Mesenchymal stem cell (in vitro differentiated cells and primary cell): Measurements from ENCODE around the gene S100A7A.

Source experiments
- DNase-seq: peaks from one replicate; pipeline ENCODE4 v3.0.0-alpha.2; 2013
- H2AFZ ChIP-seq: one replicate; pipeline ENCODE4 v1.6.1; 2013; ENCODE audit warnings: low read depth, mild to moderate bottlenecking, control low read depth, inconsistent platforms, low read length, moderate library complexity
- H2AK5ac ChIP-seq: 2 replicates; pipeline ENCODE4 v1.6.1; 2013; ENCODE audit warnings: low read length, moderate library complexity, mild to moderate bottlenecking, inconsistent platforms; ENCODE audit not compliant: severe bottlenecking
- H2BK120ac ChIP-seq: one replicate; pipeline ENCODE4 v1.6.1; 2013; ENCODE audit warnings: low read depth, mild to moderate bottlenecking, inconsistent platforms, low read length, moderate library complexity
- H2BK12ac ChIP-seq, 2 experiments: one replicate each; pipeline ENCODE4 v1.6.1; 2013; ENCODE audit warnings: inconsistent platforms in 2 of 2, low read length in 2 of 2, mild to moderate bottlenecking in 2 of 2, moderate library complexity in 2 of 2, control low read depth in 1 of 2
- H2BK15ac ChIP-seq: one replicate; pipeline ENCODE4 v1.6.1; 2013; ENCODE audit warnings: mild to moderate bottlenecking, low read depth, inconsistent platforms; ENCODE audit not compliant: poor library complexity, severe bottlenecking
- H2BK5ac ChIP-seq: 2 replicates; pipeline ENCODE4 v1.6.1; 2013; ENCODE audit warnings: low read depth, mild to moderate bottlenecking, low read length, control low read depth, inconsistent platforms; ENCODE audit not compliant: poor library complexity, severe bottlenecking
- H3K14ac ChIP-seq, 2 experiments: one replicate each; pipeline ENCODE4 v1.6.1; 2013; ENCODE audit warnings: inconsistent platforms in 2 of 2, low read length in 2 of 2, control low read depth in 1 of 2, mild to moderate bottlenecking in 1 of 2, moderate library complexity in 1 of 2
- H3K18ac ChIP-seq, 2 experiments: one replicate each; pipeline ENCODE4 v1.6.1; 2013; ENCODE audit warnings: inconsistent platforms in 2 of 2, low read length in 2 of 2, control low read depth in 1 of 2, low read depth in 1 of 2, mild to moderate bottlenecking in 1 of 2
- H3K23ac ChIP-seq, 2 experiments: one replicate each; pipeline ENCODE4 v1.6.1; 2013; ENCODE audit warnings: inconsistent platforms in 2 of 2, low read length in 2 of 2, mild to moderate bottlenecking in 2 of 2, moderate library complexity in 2 of 2, control low read depth in 1 of 2
- H3K27ac ChIP-seq: 2 replicates; pipeline ENCODE4 v1.5.1; 2013; ENCODE audit warnings: mild to moderate bottlenecking, moderate library complexity, low read length, control low read depth, inconsistent platforms; ENCODE audit not compliant: poor library complexity, severe bottlenecking
- H3K27me3 ChIP-seq, 2 experiments: 2 replicates each; pipeline versions ENCODE4 v1.6.1 to v1.7.0; 2013; ENCODE audit warnings: low read length in 2 of 2, mild to moderate bottlenecking in 2 of 2, moderate library complexity in 2 of 2, control low read depth in 1 of 2, inconsistent platforms in 1 of 2; ENCODE audit not compliant: control insufficient read depth in 1 of 2, insufficient read depth in 1 of 2
- H3K36me3 ChIP-seq, 2 experiments: 2 replicates each; pipeline versions ENCODE4 v1.6.1 to v1.7.0; 2013; ENCODE audit warnings: low read length in 2 of 2, control low read depth in 1 of 2, inconsistent platforms in 1 of 2, low read depth in 1 of 2, mild to moderate bottlenecking in 1 of 2; ENCODE audit not compliant: insufficient read depth in 2 of 2, control insufficient read depth in 1 of 2
- H3K4ac ChIP-seq, 2 experiments: one replicate each; pipeline ENCODE4 v1.6.1; 2013; ENCODE audit warnings: inconsistent platforms in 2 of 2, low read length in 2 of 2, mild to moderate bottlenecking in 2 of 2, moderate library complexity in 2 of 2, control low read depth in 1 of 2, low read depth in 1 of 2
- H3K4me1 ChIP-seq: 2 replicates; pipeline ENCODE4 v1.6.1; 2013; ENCODE audit warnings: low read depth, low read length, control low read depth; ENCODE audit not compliant: control insufficient read depth, insufficient read depth
- H3K4me2 ChIP-seq: 2 replicates; pipeline ENCODE4 v1.6.1; 2013; ENCODE audit warnings: low read length, mild to moderate bottlenecking, inconsistent platforms; ENCODE audit not compliant: poor library complexity, severe bottlenecking
- H3K4me3 ChIP-seq, 2 experiments: 2 replicates each; pipeline versions ENCODE4 v1.5.1 to v1.7.0; 2013; ENCODE audit warnings: low read length in 2 of 2, mild to moderate bottlenecking in 2 of 2, control low read depth in 1 of 2, low read depth in 1 of 2; ENCODE audit not compliant: insufficient read depth in 1 of 2
- H3K79me1 ChIP-seq: replicated peaks from 2 replicates; pipeline ENCODE4 v1.6.1; 2013; ENCODE audit warnings: mild to moderate bottlenecking, control low read depth, low read length, inconsistent platforms; ENCODE audit not compliant: poor library complexity, severe bottlenecking
- H3K9ac ChIP-seq: 2 replicates; pipeline ENCODE4 v1.7.0; 2013; ENCODE audit warnings: mild to moderate bottlenecking, low read length, moderate library complexity
- H3K9me3 ChIP-seq: 2 replicates; pipeline ENCODE4 v1.7.0; 2013; ENCODE audit warnings: mild to moderate bottlenecking, low read length; ENCODE audit not compliant: control insufficient read depth
- H4K8ac ChIP-seq: one replicate; pipeline ENCODE4 v1.6.1; 2013; ENCODE audit warnings: inconsistent platforms, mild to moderate bottlenecking, low read length, moderate library complexity
- H4K91ac ChIP-seq: one replicate; pipeline ENCODE4 v1.6.1; 2013; ENCODE audit warnings: mild to moderate bottlenecking, low read length, inconsistent platforms
- WGBS: methylation state at CpG from one replicate; pipeline ENCODE4 v1.1.7; 2013; ENCODE audit warnings: mixed read lengths; 5-methylcytosine and 5-hydroxymethylcytosine counted together

The S100A7A gene

DNA sequence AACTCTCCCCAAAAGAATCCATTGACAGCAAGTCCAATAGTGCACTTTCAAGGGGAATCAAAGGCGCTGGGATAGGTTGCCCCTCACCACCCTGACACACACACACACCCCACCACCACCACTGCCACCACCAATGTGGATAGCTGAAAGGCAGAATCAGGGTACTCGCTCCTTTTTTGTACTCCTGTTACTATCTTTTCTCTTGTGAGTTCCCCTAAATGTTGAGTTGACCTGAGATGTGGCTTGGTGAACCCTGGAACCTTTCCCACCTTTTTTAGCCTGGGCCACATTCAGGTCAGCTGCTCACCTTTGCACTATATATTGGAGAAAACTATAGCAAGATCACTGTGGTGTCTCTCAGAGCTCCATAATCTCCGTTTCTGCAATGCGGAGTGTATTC is 29.3 kb upstream of the S100A7A start:
- H3K14ac ChIP-seq = no peak overlapping the region
- no peak overlapping the region for H2AK5ac ChIP-seq
- no peak overlapping the region for H2BK12ac ChIP-seq
- H2BK5ac ChIP-seq = no peak overlapping the region
- H3K36me3 ChIP-seq = no peaks in the 10 kb centered on the region
- no peak overlapping the region for H2BK120ac ChIP-seq
- H3K79me1 ChIP-seq = no peaks in the 10 kb centered on the region
- H3K18ac ChIP-seq = no peak overlapping the region
- H2BK15ac ChIP-seq = no peak overlapping the region
- no peak overlapping the region for H3K4me2 ChIP-seq
- no peak overlapping the region for H3K9ac ChIP-seq
- peaks cover 7% of the 10 kb centered on the region for H3K9me3 ChIP-seq
- H3K4ac ChIP-seq = no peak overlapping the region
- H4K91ac ChIP-seq = no peak overlapping the region
- DNase-seq = no peak
- no peak overlapping the region for H3K27ac ChIP-seq
- H3K4me3 ChIP-seq = no peak overlapping the region
- WGBS = 64% methylated on average over 4 of the region's 4 CpGs
- H2AFZ ChIP-seq = no peak overlapping the region
- H3K27me3 ChIP-seq = peaks cover 4 to 70% of the 10 kb centered on the region in 2 experiments
- H3K4me1 ChIP-seq = no peaks in the 10 kb centered on the region
- H4K8ac ChIP-seq = no peak overlapping the region
- no peak overlapping the region for H3K23ac ChIP-seq

DNA sequence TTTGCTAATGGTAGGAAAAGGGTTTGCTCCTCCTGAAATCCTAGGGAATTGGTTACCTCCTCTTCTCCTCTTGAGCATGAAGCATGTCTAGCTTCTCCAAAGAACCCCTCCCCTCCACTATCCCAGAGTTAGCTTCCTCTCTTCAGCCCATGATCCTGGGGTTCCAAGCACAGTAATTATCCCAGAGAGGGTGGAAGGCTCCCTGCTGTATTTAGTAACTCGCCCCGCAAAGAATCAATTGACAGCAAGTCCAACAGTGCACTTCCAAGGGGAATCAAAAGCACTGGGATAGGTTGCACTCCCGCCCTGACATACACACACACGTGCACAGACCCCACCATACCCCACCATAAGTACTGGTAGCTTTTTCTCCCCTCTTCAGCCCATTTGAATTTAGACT is 28.5 kb upstream of the S100A7A start:
- Histone ChIP-seq H2BK5ac (no peak overlapping the region), H3K79me1 (no peaks in the 10 kb centered on the region), H3K4me1 (no peaks in the 10 kb centered on the region), H3K14ac (no peak overlapping the region), H3K4me2 (no peak overlapping the region), H2AFZ (no peak overlapping the region), H4K91ac (no peak overlapping the region), H2BK15ac (no peak overlapping the region), H3K18ac (no peak overlapping the region), H3K27me3 (peaks cover 4 to 78% of the 10 kb centered on the region in 2 experiments), H3K27ac (no peak overlapping the region), H3K4ac (no peak overlapping the region), H3K23ac (no peak overlapping the region), H2AK5ac (no peak overlapping the region), H2BK120ac (no peak overlapping the region), H3K9ac (no peak overlapping the region), H3K4me3 (no peak overlapping the region), H3K36me3 (no peaks in the 10 kb centered on the region), H3K9me3 (peaks cover 5% of the 10 kb centered on the region), H2BK12ac (no peak overlapping the region), H4K8ac (no peak overlapping the region)
- no peak for DNase-seq
- WGBS = 51% methylated on average over 4 of the region's 4 CpGs

DNA sequence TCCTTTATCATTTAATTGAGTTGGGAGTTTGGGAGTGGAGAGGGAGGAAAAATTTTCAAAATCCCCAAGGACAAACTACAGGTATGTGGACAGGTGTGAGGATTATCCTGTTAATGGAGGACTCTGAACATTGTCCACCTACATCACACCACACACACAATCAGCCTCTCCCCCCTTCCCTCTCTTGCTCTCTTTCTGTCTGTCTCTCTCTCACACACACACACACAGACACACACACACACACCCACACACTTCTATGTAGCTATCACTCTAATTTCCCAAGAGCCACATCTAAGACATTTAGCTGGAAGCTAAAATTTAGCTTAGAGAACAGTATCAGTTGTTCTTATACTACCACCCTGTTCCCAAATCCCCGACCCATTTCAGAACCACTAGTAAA is 26.9 kb upstream of the S100A7A start:
- no peak overlapping the region for H3K14ac ChIP-seq
- H2BK5ac ChIP-seq = no peak overlapping the region
- no peak overlapping the region for H2AK5ac ChIP-seq
- no peak overlapping the region for H4K8ac ChIP-seq
- H2BK12ac ChIP-seq = no peak overlapping the region
- no peak overlapping the region for H2AFZ ChIP-seq
- peaks cover 4 to 90% of the 10 kb centered on the region in 2 experiments for H3K27me3 ChIP-seq
- no peak overlapping the region for H3K4me3 ChIP-seq
- no peaks in the 10 kb centered on the region for H3K36me3 ChIP-seq
- no peak for DNase-seq
- H3K4me1 ChIP-seq = no peaks in the 10 kb centered on the region
- no peak overlapping the region for H3K27ac ChIP-seq
- no peak overlapping the region for H3K4me2 ChIP-seq
- no peak overlapping the region for H3K18ac ChIP-seq
- no peaks in the 10 kb centered on the region for H3K9me3 ChIP-seq
- H3K9ac ChIP-seq = no peak overlapping the region
- no peak overlapping the region for H2BK15ac ChIP-seq
- no peak overlapping the region for H3K23ac ChIP-seq
- no peak overlapping the region for H4K91ac ChIP-seq
- H3K79me1 ChIP-seq = no peaks in the 10 kb centered on the region
- no peak overlapping the region for H3K4ac ChIP-seq
- WGBS = no CpG with 5 or more reads among the region's 1 CpG
- H2BK120ac ChIP-seq = no peak overlapping the region

DNA sequence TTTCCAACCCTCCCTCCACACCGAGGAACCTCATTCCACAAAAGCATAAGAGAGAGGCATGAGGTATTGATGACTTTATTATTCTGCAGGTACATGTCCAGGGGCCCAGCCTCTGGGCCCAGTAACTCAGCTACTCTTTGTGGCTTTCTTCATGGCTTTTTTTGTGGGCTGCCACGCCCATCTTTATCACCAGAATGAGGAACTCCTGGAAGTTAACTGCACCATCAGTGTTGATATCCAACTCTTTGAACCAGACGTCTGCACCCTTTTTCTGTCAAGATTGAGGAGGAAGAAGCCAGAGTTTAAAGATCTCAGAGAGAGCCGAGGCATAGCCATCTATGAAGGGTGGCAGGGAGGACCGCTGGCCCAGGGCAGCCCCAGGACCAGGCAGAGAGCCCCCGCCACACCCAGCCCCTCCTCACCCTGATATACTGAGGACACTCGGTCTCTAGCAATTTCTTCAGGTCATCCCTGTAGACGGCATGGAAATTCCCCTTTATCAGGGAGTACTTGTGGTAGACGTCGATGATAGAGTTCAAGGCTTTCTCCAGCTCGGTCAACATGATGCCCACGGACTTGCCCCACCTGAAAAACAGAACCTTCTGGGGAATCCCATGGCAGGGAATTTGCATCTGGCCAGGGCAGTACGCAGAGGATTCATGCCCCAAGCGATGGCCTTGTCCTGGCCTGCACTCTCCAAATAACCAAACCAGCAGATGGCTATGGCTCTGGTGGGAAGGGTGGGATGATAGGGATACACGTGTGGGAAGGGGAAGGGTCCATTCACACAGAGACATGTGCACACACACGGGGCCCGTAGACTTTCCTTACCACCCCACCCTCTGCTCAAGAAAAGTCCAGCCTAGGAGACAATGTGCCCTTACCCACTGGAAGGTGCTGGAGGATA is 26.1 kb upstream of the S100A7A start:
- no peak overlapping the region for H3K18ac ChIP-seq
- no peak overlapping the region for H2BK5ac ChIP-seq
- WGBS = 75% methylated on average over 14 of the region's 17 CpGs
- no peak overlapping the region for H2BK15ac ChIP-seq
- H2AFZ ChIP-seq = no peak overlapping the region
- no peak for DNase-seq
- no peak overlapping the region for H2BK12ac ChIP-seq
- no peak overlapping the region for H2BK120ac ChIP-seq
- H3K27me3 ChIP-seq = peaks cover 5 to 92% of the 10 kb centered on the region in 2 experiments
- no peak overlapping the region for H3K4ac ChIP-seq
- no peaks in the 10 kb centered on the region for H3K36me3 ChIP-seq
- no peaks in the 10 kb centered on the region for H3K9me3 ChIP-seq
- H3K9ac ChIP-seq = no peak overlapping the region
- no peak overlapping the region for H3K4me3 ChIP-seq
- H4K8ac ChIP-seq = no peak overlapping the region
- H3K14ac ChIP-seq = no peak overlapping the region
- H3K23ac ChIP-seq = no peak overlapping the region
- H3K79me1 ChIP-seq = no peaks in the 10 kb centered on the region
- H3K4me1 ChIP-seq = no peaks in the 10 kb centered on the region
- H4K91ac ChIP-seq = no peak overlapping the region
- no peak overlapping the region for H2AK5ac ChIP-seq
- H3K27ac ChIP-seq = no peak overlapping the region
- H3K4me2 ChIP-seq = no peak overlapping the region
